H9 (cell line): ENCODE data around the gene PAM. TPM values are rescaled to one million over a fixed set of nuclear protein-coding genes. Genes with fewer than 3 reads are reported as not detected.

Experiments
- DNase-seq: peaks from one replicate; pipeline ENCODE4 v3.0.0-alpha.2; 2017
- H2AFZ ChIP-seq: one replicate; pipeline ENCODE4 v1.6.1; 2013; ENCODE audit warnings: mild to moderate bottlenecking, low read length, control low read depth, moderate library complexity
- H2AK5ac ChIP-seq: 2 replicates; pipeline ENCODE4 v1.6.1; 2013; ENCODE audit warnings: low read length, control low read depth, mixed read lengths; ENCODE audit not compliant: insufficient read length
- H2BK120ac ChIP-seq: one replicate; pipeline ENCODE4 v1.6.1; 2013; ENCODE audit warnings: low read depth, mild to moderate bottlenecking, low read length, control low read depth, inconsistent platforms; ENCODE audit not compliant: poor library complexity, severe bottlenecking
- H2BK12ac ChIP-seq: 2 replicates; pipeline ENCODE4 v1.6.1; 2013; ENCODE audit warnings: low read length, control low read depth, mixed read lengths, low read depth; ENCODE audit not compliant: insufficient read length
- H2BK15ac ChIP-seq: 2 replicates; pipeline ENCODE4 v1.6.1; 2013; ENCODE audit warnings: low read depth, low read length, control low read depth
- H2BK20ac ChIP-seq: one replicate; pipeline ENCODE4 v1.6.1; 2013; ENCODE audit warnings: low read depth, mild to moderate bottlenecking, low read length, control low read depth, inconsistent platforms; ENCODE audit not compliant: poor library complexity, severe bottlenecking
- H2BK5ac ChIP-seq: 2 replicates; pipeline ENCODE4 v1.6.1; 2013; ENCODE audit warnings: low read length, control low read depth, mixed read lengths; ENCODE audit not compliant: insufficient read length
- H3K14ac ChIP-seq: 2 replicates; pipeline ENCODE4 v1.6.1; 2013; ENCODE audit warnings: low read length, control low read depth; ENCODE audit not compliant: insufficient read depth
- H3K18ac ChIP-seq: 2 replicates; pipeline ENCODE4 v1.6.1; 2013; ENCODE audit warnings: low read depth, mild to moderate bottlenecking, mixed read lengths, low read length, control low read depth; ENCODE audit not compliant: insufficient read length
- H3K23ac ChIP-seq: 2 replicates; pipeline ENCODE4 v1.6.1; 2013; ENCODE audit warnings: low read length, control low read depth, mixed read lengths, low read depth; ENCODE audit not compliant: insufficient read length
- H3K23me2 ChIP-seq: 2 replicates; pipeline ENCODE4 v1.6.1; 2013; ENCODE audit warnings: low read depth, mild to moderate bottlenecking, mixed read lengths, low read length, control low read depth; ENCODE audit not compliant: insufficient read length, poor library complexity, severe bottlenecking
- H3K27ac ChIP-seq: 2 replicates; pipeline ENCODE4 v1.5.1; 2013; ENCODE audit warnings: low read length, control low read depth, mixed read lengths, low read depth; ENCODE audit not compliant: insufficient read length
- H3K27me3 ChIP-seq: 2 replicates; pipeline ENCODE4 v1.6.1; 2013; ENCODE audit warnings: low read length, control low read depth, inconsistent platforms; ENCODE audit not compliant: insufficient read depth
- H3K4ac ChIP-seq: 2 replicates; pipeline ENCODE4 v1.6.1; 2013; ENCODE audit warnings: low read depth, mild to moderate bottlenecking, control low read depth, inconsistent platforms, low read length, moderate library complexity
- H3K4me1 ChIP-seq: 2 replicates; pipeline ENCODE4 v1.6.1; 2013; ENCODE audit warnings: low read length, control low read depth, inconsistent platforms; ENCODE audit not compliant: insufficient read depth
- H3K4me2 ChIP-seq: 2 replicates; pipeline ENCODE4 v1.6.1; 2013; ENCODE audit warnings: low read length, control low read depth, mixed read lengths; ENCODE audit not compliant: insufficient read length, insufficient read depth
- H3K56ac ChIP-seq: 2 replicates; pipeline ENCODE4 v1.6.1; 2013; ENCODE audit warnings: low read depth, mild to moderate bottlenecking, mixed read lengths, low read length, control low read depth; ENCODE audit not compliant: insufficient read length
- H3K79me1 ChIP-seq: 2 replicates; pipeline ENCODE4 v1.6.1; 2013; ENCODE audit warnings: low read depth, mild to moderate bottlenecking, moderate library complexity, low read length, control low read depth, inconsistent platforms; ENCODE audit not compliant: insufficient read depth, poor library complexity, severe bottlenecking
- H3K79me2 ChIP-seq: 2 replicates; pipeline ENCODE4 v1.6.1; 2013; ENCODE audit warnings: low read length, control low read depth, inconsistent platforms; ENCODE audit not compliant: insufficient read depth
- H3K9ac ChIP-seq: 2 replicates; pipeline ENCODE4 v1.6.1; 2013; ENCODE audit warnings: low read length, control low read depth, mixed read lengths; ENCODE audit not compliant: insufficient read length; ENCODE audit errors: extremely low read depth
- H3K9me3 ChIP-seq: one replicate; pipeline ENCODE4 v1.6.1; 2013; ENCODE audit warnings: low read depth, low read length, inconsistent platforms; ENCODE audit not compliant: control insufficient read depth
- H3T11ph ChIP-seq: one replicate; pipeline ENCODE4 v1.6.1; 2013; ENCODE audit warnings: mild to moderate bottlenecking, low read length, control low read depth, inconsistent platforms
- H4K20me1 ChIP-seq: one replicate; pipeline ENCODE4 v1.6.1; 2013; ENCODE audit not compliant: control insufficient read depth, insufficient read length, insufficient read depth
- H4K5ac ChIP-seq: 2 replicates; pipeline ENCODE4 v1.6.1; 2013; ENCODE audit warnings: low read depth, mild to moderate bottlenecking, mixed read lengths, low read length, control low read depth; ENCODE audit not compliant: insufficient read length
- H4K8ac ChIP-seq: replicated peaks from 2 replicates; pipeline ENCODE4 v1.6.1; 2013; ENCODE audit warnings: low read length, control low read depth, mixed read lengths, low read depth; ENCODE audit not compliant: insufficient read length
- H4K91ac ChIP-seq: 2 replicates; pipeline ENCODE4 v1.6.1; 2013; ENCODE audit warnings: low read depth, mild to moderate bottlenecking, moderate library complexity, mixed read lengths, low read length, control low read depth; ENCODE audit not compliant: insufficient read length
- H3K27ac Mint-ChIP-seq, 3 experiments: 2 replicates in 2 of 3; 3 replicates in 1 of 3; pipeline ENCODE4 v1.8.0; 2020 to 2021; ENCODE audit warnings: mixed read lengths in 3 of 3, mild to moderate bottlenecking in 1 of 3, moderate library complexity in 1 of 3
- H3K27me3 Mint-ChIP-seq: 2 replicates; pipeline ENCODE4 v1.8.0; 2021; ENCODE audit warnings: low read depth, mild to moderate bottlenecking, moderate library complexity, mixed read lengths
- H3K36me3 Mint-ChIP-seq, 3 experiments: 2 replicates in 2 of 3; 3 replicates in 1 of 3; pipeline ENCODE4 v1.8.0; 2020 to 2021; ENCODE audit warnings: low read depth in 3 of 3, mixed read lengths in 3 of 3; ENCODE audit not compliant: insufficient read depth in 1 of 3
- H3K4me1 Mint-ChIP-seq, 2 experiments: 2 replicates each; pipeline ENCODE4 v1.8.0; 2020; ENCODE audit warnings: mixed read lengths in 2 of 2
- H3K4me3 Mint-ChIP-seq, 2 experiments: 2 replicates in 1 of 2; 3 replicates in 1 of 2; pipeline ENCODE4 v1.8.0; 2020 to 2021; ENCODE audit warnings: mild to moderate bottlenecking in 2 of 2, mixed read lengths in 2 of 2, moderate library complexity in 1 of 2
- H3K9me3 Mint-ChIP-seq, 2 experiments: 2 replicates in 1 of 2; 3 replicates in 1 of 2; pipeline ENCODE4 v1.8.0; 2020; ENCODE audit warnings: mild to moderate bottlenecking in 2 of 2, mixed read lengths in 2 of 2, moderate library complexity in 1 of 2
- CTCF ChIP-seq: fragments of 200-600 bp; sonication (generic); conservative IDR thresholded peaks from 3 replicates; pipeline ENCODE4 v1.8.0; 2021; ENCODE audit warnings: antibody characterized with exemption, mild to moderate bottlenecking
- WGBS: extraction: QIAGEN DNeasy Blood & Tissue Kit; methylation state at CpG from one replicate; pipeline ENCODE4 v1.1.7; 2013; ENCODE audit warnings: missing lambda C conversion rate, low lambda C conversion rate, mixed read lengths; ENCODE audit not compliant: insufficient read length; ENCODE audit errors: extremely low coverage; 5-methylcytosine and 5-hydroxymethylcytosine counted together
- total RNA-seq: library from RNA; stranded (reverse); gene quantifications from 2 replicates; pipeline ENCODE4 v1.2.1, GENCODE V29; 2021

The PAM gene
- total RNA-seq, 1 experiment from 2014 or later: 31.5 TPM

DNA sequence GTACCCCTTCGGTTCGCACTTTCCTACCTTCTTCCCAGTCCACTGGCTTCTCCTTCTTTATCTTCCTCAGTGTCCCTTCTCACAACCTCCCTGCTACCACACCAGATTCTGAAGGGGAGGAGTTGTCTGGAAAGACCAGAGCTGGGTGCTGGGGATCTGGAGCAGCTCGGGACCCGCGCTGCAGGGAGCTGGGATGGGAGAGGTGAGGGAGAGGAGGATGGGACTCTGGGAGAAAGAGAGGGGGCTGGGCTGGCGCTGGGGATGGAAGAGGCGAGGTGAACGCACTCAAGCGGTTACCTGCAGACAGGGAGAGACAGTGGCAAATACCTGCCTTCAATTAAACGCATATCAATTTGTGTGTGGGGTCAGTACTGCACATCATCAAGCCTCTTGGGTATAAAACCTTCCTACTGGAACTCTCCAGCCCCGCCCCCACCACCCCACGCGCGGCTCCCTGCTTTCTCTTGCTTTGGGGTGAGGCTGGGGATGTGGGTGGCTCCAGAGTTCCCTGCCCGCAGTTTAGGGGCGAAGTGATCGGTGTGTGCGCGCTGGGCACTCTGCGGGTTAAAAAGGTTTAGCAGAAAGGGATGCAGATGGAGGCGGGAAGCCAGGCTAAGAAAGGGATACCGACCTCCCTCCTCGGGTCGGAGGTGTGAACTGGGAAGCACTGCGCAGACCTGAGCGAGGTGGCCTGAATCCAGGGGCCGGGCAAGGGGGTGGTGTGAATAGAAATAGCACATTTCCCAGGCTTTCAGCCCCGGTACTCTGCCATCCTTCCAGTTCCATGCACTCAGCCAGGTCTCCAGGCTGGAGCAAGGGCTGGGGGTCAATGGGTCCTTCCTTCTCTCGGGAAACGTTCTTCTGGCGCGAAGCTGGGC lies 977 bp upstream of the PAM start:
- H4K5ac ChIP-seq: peak overlapping the region; percentile 76
- H3K4ac ChIP-seq: no peak overlapping the region
- no peak for TF ChIP-seq CTCF
- no peaks in the 10 kb centered on the region for H3K9me3 ChIP-seq
- H2BK12ac ChIP-seq: no peak overlapping the region
- H3K23me2 ChIP-seq: peaks cover 21% of the 10 kb centered on the region
- H4K91ac ChIP-seq: no peak overlapping the region
- Mint-ChIP-seq H3K27me3 (peaks cover 30% of the 10 kb centered on the region), H3K4me1 (peaks cover 35 to 36% of the 10 kb centered on the region in 2 experiments), H3K36me3 (peaks cover 2 to 13% (median 5%) of the 10 kb centered on the region in 3 experiments; a peak in 4 of 7 replicates), H3K27ac (peak overlapping the region in 1 of 3 experiments; percentile 53; a peak in 1 of 7 replicates), H3K4me3 (peak overlapping the region; percentile 87 to 89), H3K9me3 (no peaks in the 10 kb centered on the region; a peak in 2 of 5 replicates)
- H3K4me2 ChIP-seq: peak overlapping the region; percentile 84
- peak overlapping the region; percentile 81 for H2AFZ ChIP-seq
- H3K27me3 ChIP-seq: no peaks in the 10 kb centered on the region; the same call in 1 of the 2 replicates
- H3K79me1 ChIP-seq: no peaks in the 10 kb centered on the region
- peaks cover 8% of the 10 kb centered on the region; the same call in 1 of the 2 replicates for H3K4me1 ChIP-seq
- H2BK120ac ChIP-seq: no peak overlapping the region
- no peak overlapping the region for H3K27ac ChIP-seq
- H4K8ac ChIP-seq: no peak overlapping the region
- H2BK20ac ChIP-seq: no peak overlapping the region
- H3K18ac ChIP-seq: peak overlapping the region; percentile 93
- peak overlapping the region; percentile 84 for H3K9ac ChIP-seq
- H2AK5ac ChIP-seq: no peak overlapping the region
- no peak overlapping the region for H2BK5ac ChIP-seq
- H3K79me2 ChIP-seq: no peaks in the 10 kb centered on the region
- no peaks in the 10 kb centered on the region for H4K20me1 ChIP-seq
- no peak overlapping the region for H3K56ac ChIP-seq
- no peak overlapping the region for H3K23ac ChIP-seq
- no peak overlapping the region for H3T11ph ChIP-seq
- peak overlapping the region; percentile 97 for H3K14ac ChIP-seq
- no peak overlapping the region for H2BK15ac ChIP-seq
- DNase-seq: peak; percentile 62
- WGBS: no CpG with 5 or more reads among the region's 32 CpGs
